Endothelial cell (in vitro differentiated cells): ENCODE data around the gene KRTAP13-1. TPM values are rescaled to one million over a fixed set of nuclear protein-coding genes. Genes with fewer than 3 reads are reported as not detected.

Experiments
- DNase-seq: peaks from one replicate; pipeline ENCODE4 v3.0.0; 2021; ENCODE audit warnings: low spot score
- H3K27ac Mint-ChIP-seq: one replicate; pipeline ENCODE4 v1.8.0; 2021; ENCODE audit warnings: mixed read lengths, inconsistent platforms; ENCODE audit not compliant: unreplicated experiment
- H3K27me3 Mint-ChIP-seq: one replicate; pipeline ENCODE4 v1.8.0; 2021; ENCODE audit warnings: mild to moderate bottlenecking, moderate library complexity, mixed read lengths, inconsistent platforms; ENCODE audit not compliant: unreplicated experiment
- H3K36me3 Mint-ChIP-seq: one replicate; pipeline ENCODE4 v1.8.0; 2021; ENCODE audit warnings: mild to moderate bottlenecking, low read depth, mixed read lengths, inconsistent platforms; ENCODE audit not compliant: unreplicated experiment
- H3K4me1 Mint-ChIP-seq: one replicate; pipeline ENCODE4 v1.8.0; 2021; ENCODE audit warnings: mild to moderate bottlenecking, mixed read lengths, inconsistent platforms; ENCODE audit not compliant: unreplicated experiment
- H3K4me3 Mint-ChIP-seq: one replicate; pipeline ENCODE4 v1.8.0; 2021; ENCODE audit warnings: mild to moderate bottlenecking, mixed read lengths, inconsistent platforms; ENCODE audit not compliant: unreplicated experiment
- H3K9me3 Mint-ChIP-seq: one replicate; pipeline ENCODE4 v1.8.0; 2021; ENCODE audit warnings: mixed read lengths, inconsistent platforms; ENCODE audit not compliant: unreplicated experiment
- CTCF ChIP-seq: fragments of 200-600 bp; sonication (generic); IDR thresholded peaks from one replicate; pipeline ENCODE4 v1.5.0; 2021; ENCODE audit warnings: antibody characterized with exemption; ENCODE audit not compliant: unreplicated experiment
- total RNA-seq: library from RNA; stranded (reverse); fragmentation: NEBNext Ultra II Directional; extraction: Animal tissue kit (Norgen Biotek cat#: 25700); gene quantifications from one replicate; pipeline ENCODE4 v1.2.1, GENCODE V29; 2021; ENCODE audit not compliant: unreplicated experiment

The KRTAP13-1 gene
- total RNA-seq, 1 donor from 2014 or later = not detected

- H3K4me1 Mint-ChIP-seq = peaks cover 4% of the 10 kb centered on the region
Observed at GRCh38 chr21:30434033-30434631, 38.3 kb downstream of the KRTAP13-1 start.

GRCh38 chr21:30437010-30437565 is 41.3 kb downstream of the KRTAP13-1 start:
- Mint-ChIP-seq H3K4me1 (peaks cover 8% of the 10 kb centered on the region), H3K4me3 (no peak overlapping the region), H3K36me3 (no peaks in the 10 kb centered on the region), H3K9me3 (no peaks in the 10 kb centered on the region), H3K27me3 (peaks cover 6% of the 10 kb centered on the region), H3K27ac (no peak overlapping the region)
- no peak for TF ChIP-seq CTCF
- no peak for DNase-seq

More at GRCh38 chr21:30434033-30434631, 38.3 kb downstream of the KRTAP13-1 start:
- Mint-ChIP-seq H3K27ac (no peak overlapping the region), H3K27me3 (peaks cover 6% of the 10 kb centered on the region), H3K36me3 (no peaks in the 10 kb centered on the region), H3K9me3 (no peaks in the 10 kb centered on the region), H3K4me3 (no peak overlapping the region)
- peak; percentile 59 for DNase-seq
- TF ChIP-seq CTCF = peak; percentile 69

GRCh38 chr21:30439975-30440374 is 44.1 kb downstream of the KRTAP13-1 start, which contains the start of gene KRTAP15-1:
Gene KRTAP15-1 (plus strand): TSS chr21:30440275. CDS start chr21:30440328, 53 bp downstream.
- H3K4me3 Mint-ChIP-seq = no peak within 1 kb of the TSS
- DNase-seq = no peak
- H3K4me1 Mint-ChIP-seq = peaks cover 26% of the 10 kb centered on the region
- H3K27ac Mint-ChIP-seq = no peak within 1 kb of the TSS
- no peaks in the 10 kb centered on the region for H3K36me3 Mint-ChIP-seq
- no peak for TF ChIP-seq CTCF
- no peaks in the 10 kb centered on the region for H3K9me3 Mint-ChIP-seq
- peaks cover 6% of the 10 kb centered on the region for H3K27me3 Mint-ChIP-seq

- H3K27ac Mint-ChIP-seq = no peak overlapping the region
- H3K4me3 Mint-ChIP-seq = no peak overlapping the region
- H3K9me3 Mint-ChIP-seq = no peaks in the 10 kb centered on the region
- H3K4me1 Mint-ChIP-seq = peaks cover 33% of the 10 kb centered on the region
- H3K27me3 Mint-ChIP-seq = no peaks in the 10 kb centered on the region
- DNase-seq = no peak
- H3K36me3 Mint-ChIP-seq = no peaks in the 10 kb centered on the region
- TF ChIP-seq CTCF = no peak
Observed at GRCh38 chr21:30443226-30443625, 47.4 kb downstream of the KRTAP13-1 start.

GRCh38 chr21:30444204-30444603 is 48.4 kb downstream of the KRTAP13-1 start:
- Mint-ChIP-seq H3K9me3 (no peaks in the 10 kb centered on the region), H3K27me3 (no peaks in the 10 kb centered on the region), H3K36me3 (no peaks in the 10 kb centered on the region), H3K4me3 (no peak overlapping the region), H3K4me1 (peaks cover 33% of the 10 kb centered on the region), H3K27ac (no peak overlapping the region)
- peak; percentile 40 for DNase-seq
- no peak for TF ChIP-seq CTCF
